Neural progenitor cell (in vitro differentiated cells): ENCODE results near the gene BCLAF1.

ENCODE experiments used
- CTCF ChIP-seq: fragments of 200-600 bp; sonication (generic); IDR thresholded peaks from 2 replicates; pipeline ENCODE4 v1.5.1; 2017; ENCODE audit warnings: antibody characterized with exemption, mild to moderate bottlenecking
- EZH2phosphoT487 ChIP-seq: fragments of 200-600 bp; sonication (generic); IDR thresholded peaks from 2 replicates; pipeline ENCODE4 v1.6.1; 2017; ENCODE audit warnings: antibody characterized with exemption

GRCh38 chr6:136250686-136251008, 39.0 kb downstream of the BCLAF1 start:
- TF ChIP-seq EZH2phosphoT487 (no peak), CTCF (no peak)
